Activated CD4-positive, alpha-beta T cell treated with anti-CD3 and anti-CD28 coated beads for 36 hours (primary cell): ENCODE measurements around the gene DIPK1C. TPM values are rescaled to one million over a fixed set of nuclear protein-coding genes. Genes with fewer than 3 reads are reported as not detected.
A peak's percentile ranks its signal among the peaks of the same experiment; 100 is the strongest.

Experiments
- ATAC-seq: fragments of 200-7000 bp; cut with Tn5 transposase; one replicate; pipeline ENCODE4 v1.10.0; 2021; ENCODE audit warnings: mild to moderate bottlenecking, moderate library complexity
- CTCF ChIA-PET: fragments of 350-600 bp; sonication (Branson Sonifier 250); formaldehyde crosslinking; loops from one replicate; lab custom pipeline; 2021; ENCODE audit warnings: antibody characterized with exemption; lab: Charles Lee
- POLR2A ChIA-PET: fragments of 350-600 bp; sonication (Branson Sonifier 250); formaldehyde crosslinking; loops from one replicate; lab custom pipeline; 2021; ENCODE audit warnings: antibody characterized with exemption, inconsistent platforms; lab: Charles Lee
- DNase-seq: peaks from one replicate; pipeline ENCODE4 v3.0.0-alpha.2; 2020
- H3K27ac Mint-ChIP-seq: one replicate; pipeline ENCODE4 v1.8.0; 2021; ENCODE audit warnings: mixed read lengths
- H3K27me3 Mint-ChIP-seq: one replicate; pipeline ENCODE4 v1.8.0; 2021; ENCODE audit warnings: mixed read lengths
- H3K36me3 Mint-ChIP-seq: one replicate; pipeline ENCODE4 v1.8.0; 2021; ENCODE audit warnings: low read depth, mixed read lengths
- H3K4me1 Mint-ChIP-seq: one replicate; pipeline ENCODE4 v1.8.0; 2021; ENCODE audit warnings: mixed read lengths
- H3K4me3 Mint-ChIP-seq: one replicate; pipeline ENCODE4 v1.8.0; 2021; ENCODE audit warnings: mild to moderate bottlenecking, moderate library complexity, mixed read lengths
- H3K9me3 Mint-ChIP-seq: one replicate; pipeline ENCODE4 v1.8.0; 2021; ENCODE audit warnings: low read depth, mixed read lengths
- intact Hi-C, 2 experiments: fragments of 100-400 bp; cut with DNase I in 1 of 2; cut with micrococcal nuclease in 1 of 2; formaldehyde crosslinking; loops; one replicate each; pipeline versions ENCODE4 v1.14.2 to v1.15.1; 2022 to 2024; cut with DNase I, micrococcal nuclease
- total RNA-seq, 2 experiments: library from RNA; stranded (reverse); gene quantifications; one replicate each; pipeline ENCODE4 v1.2.3, GENCODE V29; 2021

Gene DIPK1C
- total RNA-seq, 2 experiments from 2014 or later = not detected

DNA sequence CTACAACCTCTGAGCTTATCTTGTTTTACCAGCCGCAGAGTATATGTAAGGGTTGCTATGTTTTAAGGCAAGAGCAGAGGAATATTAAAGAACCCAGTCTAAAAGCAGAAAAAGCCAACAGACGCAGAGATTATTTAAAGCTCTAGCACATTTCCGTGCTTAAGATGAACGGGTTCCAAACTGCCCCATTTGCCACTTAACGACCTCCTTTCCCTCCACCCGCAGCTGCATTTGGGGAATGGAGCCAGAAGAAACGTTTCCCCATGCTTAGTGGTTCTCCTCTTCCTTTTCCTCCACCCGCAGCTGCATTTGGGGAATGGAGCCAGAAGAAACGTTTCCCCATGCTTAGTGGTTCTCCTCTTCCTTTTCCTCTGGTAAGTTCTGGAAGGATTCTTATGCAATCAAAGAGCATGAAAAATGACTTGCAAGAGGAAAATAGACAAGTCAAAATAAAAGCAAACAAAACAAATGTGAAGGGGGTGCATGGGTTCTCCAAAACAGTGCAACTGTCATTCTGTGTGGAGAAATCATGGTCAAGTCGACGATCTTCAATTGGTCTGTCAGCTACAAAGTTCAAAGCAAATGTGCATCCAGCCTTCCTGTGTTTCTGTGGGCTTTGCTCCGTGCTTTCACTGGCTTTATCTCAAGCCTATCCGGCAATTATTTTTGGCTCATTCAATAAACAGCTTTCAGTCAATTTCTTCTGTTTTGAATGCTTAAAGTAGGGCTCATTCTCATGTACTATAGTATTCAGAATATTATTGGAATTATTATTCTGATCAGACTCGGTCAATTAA, 57.8 kb downstream of the DIPK1C start:
- CTCF ChIA-PET = interaction anchor here (0.6 to 1.2 kb wide), 3 partner anchors 21 to 98 kb away, joined by 3 to 4 read pairs (median 3); no protein-coding TSS in a partner anchor

DNA sequence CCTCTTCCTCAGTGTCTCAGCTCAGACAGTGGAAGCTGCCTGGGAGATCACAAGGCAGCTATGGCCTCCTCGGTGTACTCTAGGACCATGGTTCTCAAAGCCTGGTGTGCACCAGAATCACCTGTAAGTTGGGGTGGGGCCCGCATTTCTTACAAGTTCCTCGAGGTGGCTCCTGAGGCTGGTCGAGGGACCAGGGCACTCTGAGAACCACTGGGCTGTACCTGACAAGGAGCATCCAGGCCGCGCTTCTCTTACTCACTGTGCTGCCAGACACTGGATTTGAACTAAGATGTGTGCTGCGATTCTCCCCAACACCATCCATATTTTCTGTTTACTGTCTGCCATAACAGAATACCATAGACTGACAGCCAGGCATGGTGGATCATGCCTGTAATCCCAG, 59.5 kb downstream of the DIPK1C start:
- H3K9me3 Mint-ChIP-seq = no peaks in the 10 kb centered on the region
- H3K27ac Mint-ChIP-seq = no peak overlapping the region
- no peak overlapping the region for H3K4me3 Mint-ChIP-seq
- peaks cover 5% of the 10 kb centered on the region for H3K4me1 Mint-ChIP-seq
- ChIA-PET CTCF (no interaction called here), POLR2A (no interaction called here)
- no peak for DNase-seq
- H3K27me3 Mint-ChIP-seq = peaks cover 7% of the 10 kb centered on the region
- intact Hi-C loops = no loop called here
- ATAC-seq = no peak
- no peaks in the 10 kb centered on the region for H3K36me3 Mint-ChIP-seq

More for the DNA sequence above, 57.8 kb downstream of the DIPK1C start:
- no peak overlapping the region for H3K27ac Mint-ChIP-seq
- POLR2A ChIA-PET = interaction anchor here (0.7 kb wide), 1 partner anchor 108 kb away, joined by 5 read pairs; the partner anchor contains the start of gene CYB5A
- ATAC-seq = no peak
- no peak for DNase-seq
- peaks cover 5% of the 10 kb centered on the region for H3K4me1 Mint-ChIP-seq
- no peaks in the 10 kb centered on the region for H3K9me3 Mint-ChIP-seq
- no peaks in the 10 kb centered on the region for H3K36me3 Mint-ChIP-seq
- no peak overlapping the region for H3K4me3 Mint-ChIP-seq
- peaks cover 5% of the 10 kb centered on the region for H3K27me3 Mint-ChIP-seq
- intact Hi-C loops = no loop called here

DNA sequence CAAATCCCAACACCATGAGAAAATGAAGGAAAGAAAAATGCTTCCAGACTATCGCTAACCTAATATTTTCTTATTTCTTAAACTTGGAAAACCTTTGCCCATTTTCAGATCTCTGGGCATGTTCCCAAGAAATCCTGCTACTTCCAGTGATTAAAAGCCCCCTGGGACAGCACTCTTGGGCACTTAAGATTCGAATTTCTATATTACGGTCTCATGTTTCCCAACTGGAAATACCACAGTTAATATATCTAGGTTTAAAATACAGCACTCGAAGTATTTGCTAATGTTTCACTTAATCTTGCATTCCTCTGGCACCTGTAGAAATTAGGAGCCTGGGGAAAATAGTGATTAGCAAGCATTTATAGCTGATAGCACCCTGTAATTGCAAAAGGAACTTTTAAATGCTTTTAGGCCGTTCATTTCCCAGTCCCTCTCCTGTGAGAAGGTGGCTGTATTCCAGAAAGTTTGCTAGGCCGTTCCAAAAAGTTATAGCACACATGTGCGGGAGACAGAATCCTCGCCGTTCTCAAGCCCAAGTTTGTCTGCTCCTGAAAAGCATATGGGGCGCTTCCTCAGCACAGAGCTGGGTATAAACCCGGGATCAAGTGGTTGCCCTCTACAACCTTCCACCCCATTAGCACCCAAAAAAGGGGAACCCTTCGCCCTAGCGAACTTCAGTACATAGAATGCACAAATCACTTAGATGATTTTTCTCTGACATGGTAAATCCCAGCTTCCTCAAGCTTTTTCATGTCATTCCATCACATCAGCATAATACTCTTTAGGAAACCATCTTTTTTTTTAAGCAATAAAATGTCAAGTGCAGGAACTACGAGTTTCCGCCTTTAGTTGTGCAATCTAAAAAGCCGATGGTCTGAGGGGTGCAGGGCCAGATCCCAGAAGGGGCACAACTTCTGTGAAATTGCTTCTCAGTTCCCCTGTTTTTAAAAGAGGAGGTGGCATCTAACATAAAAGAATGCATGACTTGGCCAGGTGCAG, 60.6 kb downstream of the DIPK1C start:
- Mint-ChIP-seq H3K4me3 (no peak overlapping the region), H3K27me3 (peaks cover 7% of the 10 kb centered on the region), H3K36me3 (no peaks in the 10 kb centered on the region), H3K9me3 (no peaks in the 10 kb centered on the region), H3K4me1 (peaks cover 5% of the 10 kb centered on the region), H3K27ac (no peak overlapping the region)
- CTCF ChIA-PET = no interaction called here
- ATAC-seq = no peak
- POLR2A ChIA-PET = no interaction called here
- intact Hi-C loops = no loop called here
- DNase-seq = no peak

DNA sequence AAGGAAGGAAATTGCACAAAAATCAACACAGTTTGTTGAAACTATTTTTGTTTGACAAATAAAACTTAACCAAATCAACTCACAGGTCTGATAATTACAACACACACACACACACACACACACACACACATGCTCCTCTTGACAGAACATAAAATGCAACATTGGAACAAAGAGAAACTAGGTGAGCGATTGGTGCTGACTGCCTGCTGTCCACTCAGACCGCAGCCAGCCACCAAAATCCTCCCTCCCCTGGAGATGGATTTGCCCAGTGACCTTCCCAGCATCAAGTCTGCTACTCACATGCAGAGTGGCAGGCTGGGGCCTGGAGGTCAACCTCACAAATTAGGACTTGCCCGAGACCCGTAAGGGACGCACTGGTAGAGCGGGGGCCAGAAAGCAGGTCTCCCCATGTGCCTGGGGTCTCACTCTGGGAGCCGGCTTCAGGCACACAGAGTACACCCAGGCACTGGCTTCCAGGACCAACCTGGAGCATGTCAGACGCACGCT, 61.4 kb downstream of the DIPK1C start:
- no peak for ATAC-seq
- Mint-ChIP-seq H3K27me3 (peaks cover 7% of the 10 kb centered on the region), H3K4me1 (peaks cover 7% of the 10 kb centered on the region), H3K27ac (no peak overlapping the region), H3K4me3 (no peak overlapping the region), H3K36me3 (no peaks in the 10 kb centered on the region), H3K9me3 (no peaks in the 10 kb centered on the region)
- DNase-seq = no peak
- CTCF ChIA-PET = no interaction called here
- intact Hi-C loops = no loop called here
- POLR2A ChIA-PET = no interaction called here

DNA sequence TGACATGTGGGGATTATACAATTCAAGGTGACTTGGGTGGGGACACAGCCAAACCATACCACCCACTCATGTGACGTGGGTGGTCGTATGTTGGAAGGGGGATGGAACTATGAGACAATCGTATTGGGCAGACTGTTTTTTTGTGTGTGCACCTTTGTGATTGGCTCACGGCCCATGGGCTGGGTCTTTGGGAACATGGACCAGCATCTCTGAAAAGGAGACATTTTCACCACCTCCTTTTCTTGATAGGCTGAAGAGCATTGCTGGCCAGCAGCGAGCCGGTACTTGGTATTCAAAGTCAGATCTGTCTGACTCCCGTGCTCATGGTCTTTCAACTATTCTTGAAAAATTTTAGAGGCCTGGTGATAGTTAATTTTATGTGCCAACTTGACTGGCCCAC, 62.1 kb downstream of the DIPK1C start:
- POLR2A ChIA-PET = no interaction called here
- ATAC-seq (no peak), DNase-seq (no peak)
- Mint-ChIP-seq H3K27ac (no peak overlapping the region), H3K27me3 (peaks cover 7% of the 10 kb centered on the region), H3K4me1 (peaks cover 7% of the 10 kb centered on the region), H3K4me3 (no peak overlapping the region), H3K36me3 (no peaks in the 10 kb centered on the region), H3K9me3 (no peaks in the 10 kb centered on the region)
- CTCF ChIA-PET = no interaction called here
- intact Hi-C loops = no loop called here

DNA sequence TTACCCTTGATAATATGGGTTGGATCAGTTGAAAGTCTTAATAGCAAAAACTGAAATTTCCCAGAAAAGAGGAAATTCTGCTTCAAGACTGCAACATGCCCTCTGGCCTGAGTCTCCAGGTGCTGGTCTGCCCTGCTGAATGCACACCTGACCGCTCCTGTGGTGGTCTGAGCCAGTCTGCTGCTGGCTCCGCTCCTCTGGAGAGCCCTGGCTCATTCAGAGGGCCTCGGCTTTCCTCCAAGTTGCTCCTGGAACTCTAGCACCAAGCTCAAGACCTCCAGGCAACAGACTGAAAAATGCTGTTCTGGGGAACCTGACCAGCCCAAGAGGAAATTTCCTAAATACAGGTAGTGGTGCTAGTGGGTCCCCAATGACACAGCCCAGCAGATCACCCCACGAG, 64.8 kb downstream of the DIPK1C start:
- intact Hi-C loops = no loop called here
- Mint-ChIP-seq H3K36me3 (no peaks in the 10 kb centered on the region), H3K9me3 (no peaks in the 10 kb centered on the region), H3K4me1 (peaks cover 13% of the 10 kb centered on the region), H3K27me3 (peaks cover 6% of the 10 kb centered on the region), H3K4me3 (no peak overlapping the region), H3K27ac (no peak overlapping the region)
- no peak for ATAC-seq
- no peak for DNase-seq
- POLR2A ChIA-PET = no interaction called here
- CTCF ChIA-PET = no interaction called here

DNA sequence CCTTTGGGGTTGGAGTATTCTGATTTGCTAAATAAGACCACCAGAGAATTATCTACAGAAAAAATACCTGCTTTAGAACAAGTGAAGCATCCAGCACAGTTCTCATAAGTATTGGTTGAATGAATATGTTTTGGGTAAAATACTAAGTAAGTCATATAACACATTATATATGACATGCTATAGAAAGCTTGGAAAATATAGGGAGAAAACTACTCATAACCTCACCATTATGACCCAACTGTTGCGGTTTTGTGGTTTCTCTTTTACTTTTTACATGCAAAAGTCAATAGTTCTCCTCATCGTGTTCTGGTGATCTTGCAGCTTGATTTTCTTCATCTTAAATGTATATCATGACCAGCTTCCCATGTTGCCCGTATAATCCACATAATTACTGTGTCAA, 66.2 kb downstream of the DIPK1C start:
- H3K4me3 Mint-ChIP-seq = no peak overlapping the region

DNA sequence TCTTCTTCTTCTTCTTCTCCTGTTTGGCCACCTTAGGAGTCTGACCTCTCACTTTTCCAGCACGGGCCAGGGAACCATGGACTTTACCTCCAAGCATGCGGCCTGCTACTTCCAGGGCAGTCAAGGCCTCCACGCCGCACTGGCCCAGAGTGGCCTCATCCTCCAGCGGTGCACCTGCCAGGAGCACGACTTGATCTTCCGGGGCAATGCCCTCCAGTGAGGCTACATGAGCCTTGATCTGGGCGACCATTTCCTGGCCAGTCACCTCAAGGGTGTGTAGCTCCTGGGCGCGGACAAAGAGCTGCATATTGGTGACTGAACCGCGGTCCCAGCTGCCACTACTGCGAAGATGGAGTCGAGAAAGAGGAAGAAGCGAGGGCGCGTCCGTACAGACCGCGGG, 67.1 kb downstream of the DIPK1C start:
- intact Hi-C loops = no loop called here
- DNase-seq = no peak
- POLR2A ChIA-PET = no interaction called here
- ATAC-seq = no peak
- peaks cover 2% of the 10 kb centered on the region for H3K27me3 Mint-ChIP-seq
- no peaks in the 10 kb centered on the region for H3K36me3 Mint-ChIP-seq
- peaks cover 13% of the 10 kb centered on the region for H3K4me1 Mint-ChIP-seq
- H3K27ac Mint-ChIP-seq = no peak overlapping the region
- no peak overlapping the region for H3K4me3 Mint-ChIP-seq
- H3K9me3 Mint-ChIP-seq = no peaks in the 10 kb centered on the region
- CTCF ChIA-PET = interaction anchor here (1.3 kb wide), 1 partner anchor 16 kb away, joined by 5 read pairs; no protein-coding TSS in a partner anchor

More for the DNA sequence above, 66.2 kb downstream of the DIPK1C start:
- CTCF ChIA-PET = interaction anchor here (0.6 to 1.3 kb wide), 4 partner anchors 9 to 17 kb away, joined by 3 to 9 read pairs (median 4); no protein-coding TSS in a partner anchor
- peaks cover 13% of the 10 kb centered on the region for H3K4me1 Mint-ChIP-seq
- intact Hi-C loops = no loop called here
- POLR2A ChIA-PET = interaction anchor here (0.7 kb wide), 2 partner anchors 15 to 105 kb away, joined by 3 read pairs; no protein-coding TSS in a partner anchor
- DNase-seq (no peak), ATAC-seq (peak; percentile 36)
- H3K36me3 Mint-ChIP-seq = no peaks in the 10 kb centered on the region
- H3K27ac Mint-ChIP-seq = no peak overlapping the region
- H3K9me3 Mint-ChIP-seq = no peaks in the 10 kb centered on the region
- peaks cover 6% of the 10 kb centered on the region for H3K27me3 Mint-ChIP-seq

DNA sequence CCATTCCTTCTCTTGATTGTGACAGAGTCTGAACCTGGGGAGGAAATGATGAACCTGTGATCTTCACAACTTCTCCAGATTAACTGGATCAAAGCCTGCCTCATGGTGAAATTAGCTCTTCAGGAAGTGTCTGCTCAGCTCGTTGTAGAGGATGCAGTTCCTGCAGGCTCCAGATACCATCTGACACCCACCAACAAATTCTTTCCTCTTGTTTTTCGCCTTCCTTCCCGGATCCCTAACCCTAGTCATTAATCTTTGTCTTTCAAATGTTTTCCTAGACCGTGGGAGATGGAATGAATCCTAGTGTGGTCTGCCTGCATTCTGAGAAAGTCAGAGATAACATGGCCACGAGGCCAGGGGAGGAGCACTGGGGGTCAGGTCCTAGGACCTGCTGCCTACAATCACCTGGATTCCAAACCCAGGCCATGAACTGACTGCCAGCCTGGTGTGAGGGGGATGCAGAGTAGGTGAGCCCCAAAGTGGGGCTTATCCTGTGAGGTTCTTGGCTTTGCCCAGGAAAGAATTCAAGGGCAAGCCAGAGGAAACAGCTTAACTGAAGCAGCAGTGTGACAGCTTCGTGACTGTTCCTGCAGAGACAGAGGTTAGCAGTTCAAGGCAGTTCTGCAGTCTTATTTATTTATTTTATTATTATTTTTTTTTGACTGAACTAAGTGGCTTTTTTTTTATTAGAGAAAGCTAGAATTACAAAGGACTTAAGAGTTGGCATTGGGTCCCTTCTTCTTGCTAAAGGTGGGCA, 67.8 kb downstream of the DIPK1C start:
- Mint-ChIP-seq H3K36me3 (no peaks in the 10 kb centered on the region), H3K27me3 (peaks cover 2% of the 10 kb centered on the region), H3K27ac (peak overlapping the region; percentile 7), H3K9me3 (no peaks in the 10 kb centered on the region), H3K4me1 (peaks cover 13% of the 10 kb centered on the region), H3K4me3 (no peak overlapping the region)
- ATAC-seq = no peak
- POLR2A ChIA-PET = no interaction called here
- CTCF ChIA-PET = interaction anchor here (0.7 kb wide), 1 partner anchor 47 kb away, joined by 5 read pairs; no protein-coding TSS in a partner anchor
- no peak for DNase-seq
- intact Hi-C loops = no loop called here

DNA sequence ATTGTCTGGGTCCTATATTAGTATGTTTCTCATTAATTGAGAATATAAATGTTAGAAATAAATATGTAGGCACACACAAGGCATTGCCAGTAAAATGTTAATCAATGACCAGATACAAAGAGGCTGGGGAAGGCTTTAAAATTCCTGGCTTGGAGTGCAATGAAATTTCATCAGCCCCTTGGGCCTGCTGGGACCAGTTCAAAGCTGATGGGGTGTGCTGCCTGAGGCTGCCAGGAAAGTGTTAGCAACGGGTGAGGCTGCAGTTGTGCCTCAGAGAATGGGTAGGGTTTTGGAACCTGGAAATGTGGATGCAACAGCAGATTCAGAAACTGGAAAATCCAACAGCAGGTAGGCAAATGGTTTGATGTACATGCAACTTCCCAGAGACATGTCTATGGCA, 68.9 kb downstream of the DIPK1C start:
- intact Hi-C loops = no loop called here
- CTCF ChIA-PET = interaction anchor here (0.7 to 1.3 kb wide), 2 partner anchors 14 to 488 kb away, joined by 3 to 5 read pairs; no protein-coding TSS in a partner anchor
- POLR2A ChIA-PET = no interaction called here
- H3K27ac Mint-ChIP-seq = no peak overlapping the region
- DNase-seq = no peak
- peaks cover 13% of the 10 kb centered on the region for H3K4me1 Mint-ChIP-seq
- ATAC-seq = no peak
- H3K9me3 Mint-ChIP-seq = no peaks in the 10 kb centered on the region
- H3K36me3 Mint-ChIP-seq = no peaks in the 10 kb centered on the region
- no peak overlapping the region for H3K4me3 Mint-ChIP-seq
- H3K27me3 Mint-ChIP-seq = peaks cover 2% of the 10 kb centered on the region
